GM19438 (cell line): Measurements from ENCODE around the gene A4GNT.

Experiments used
- ATAC-seq: cut with Tn5 transposase; IDR thresholded peaks from one replicate; pipeline ENCODE4 v1.9.1; 2021; ENCODE audit warnings: low read depth; ENCODE audit not compliant: unreplicated experiment

Gene A4GNT

DNA sequence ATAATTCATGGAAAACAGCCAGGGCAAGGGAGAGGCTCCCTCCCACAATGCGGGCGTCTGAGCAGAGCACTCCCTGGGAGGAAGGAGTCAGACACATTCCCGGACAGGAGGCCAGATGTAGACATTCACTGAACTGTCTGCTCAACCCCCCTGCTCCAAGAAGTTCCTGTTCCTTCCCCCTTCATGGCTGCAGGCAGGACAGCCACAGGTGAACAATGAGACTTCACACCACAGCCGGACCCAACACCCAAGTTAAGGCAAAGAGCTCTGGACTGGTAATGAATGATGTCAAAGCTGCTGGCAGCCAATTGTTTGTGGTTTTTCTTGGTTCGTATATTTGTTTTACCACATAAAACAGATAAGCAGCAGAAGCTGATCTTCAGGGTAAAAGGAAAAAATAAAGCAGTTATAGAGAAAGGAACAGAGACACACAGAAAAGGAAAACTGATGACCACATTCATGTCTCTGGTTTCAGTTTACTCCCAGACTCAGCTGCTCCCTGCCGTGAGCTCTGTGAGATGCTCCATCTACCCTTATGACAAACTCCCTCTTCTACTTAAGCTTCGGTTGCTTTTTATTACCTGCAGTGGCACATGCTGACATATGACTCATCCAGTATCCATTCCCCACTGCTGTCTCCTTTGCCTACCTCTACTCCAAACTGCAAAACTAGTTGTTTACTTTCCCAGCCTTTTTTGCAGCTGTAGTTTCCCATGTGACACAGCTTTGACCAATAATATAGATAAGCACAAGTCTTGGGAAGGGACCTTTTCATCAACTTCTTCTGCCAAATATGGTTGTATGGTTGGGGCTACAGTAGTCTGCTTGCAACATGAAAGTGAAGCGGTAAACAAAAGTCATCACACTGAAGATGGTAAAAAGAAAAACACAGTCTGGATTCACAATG, 49.9 kb downstream of the A4GNT start:
- ATAC-seq, result peak; percentile 69

GRCh38 chr3:138081371-138082084, 50.7 kb downstream of the A4GNT start:
- ATAC-seq, result no peak

GRCh38 chr3:138079901-138080300, 52.3 kb downstream of the A4GNT start:
- no peak for ATAC-seq

DNA sequence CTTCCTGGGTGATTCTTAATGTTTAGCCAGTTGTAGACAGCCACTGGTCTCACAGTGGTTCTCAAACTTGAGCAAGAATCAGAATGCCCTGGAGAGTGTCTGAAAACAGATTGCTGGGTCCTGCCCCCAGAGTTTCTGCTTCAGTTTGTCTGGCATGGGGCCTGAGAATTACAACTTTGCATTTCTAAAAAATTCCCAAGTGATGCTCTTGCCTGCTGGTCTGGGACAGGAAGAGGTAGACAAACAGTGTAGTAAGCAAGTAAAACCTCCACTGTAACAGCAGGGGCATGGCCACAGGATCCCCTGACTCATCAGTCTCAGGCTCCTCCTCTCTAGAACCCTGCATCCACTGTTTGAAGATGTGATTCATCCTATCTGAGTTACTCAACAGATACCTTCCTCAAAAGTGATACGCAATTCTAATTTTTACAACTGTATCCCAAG, 53.3 kb downstream of the A4GNT start:
- ATAC-seq, result no peak

DNA sequence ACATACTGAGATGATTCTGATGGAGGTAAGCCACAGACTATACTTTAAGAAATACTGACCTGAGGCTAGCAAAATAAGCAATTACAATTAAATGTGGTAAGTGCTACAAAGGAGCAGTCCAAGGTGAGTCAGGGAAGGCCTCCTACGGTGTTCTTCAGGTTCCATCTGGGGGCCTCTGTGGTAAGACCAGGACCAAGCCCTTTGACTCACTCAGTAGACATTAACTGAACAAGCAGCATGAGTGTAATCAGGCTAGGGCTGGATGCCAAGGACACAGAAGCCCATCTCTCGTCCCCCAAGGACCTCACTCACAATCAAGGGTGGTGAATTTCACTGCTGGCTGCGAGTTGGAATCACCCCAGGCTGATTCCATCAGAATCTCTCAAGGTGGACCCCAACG, 54.1 kb downstream of the A4GNT start:
- ATAC-seq, result no peak
